Suppressor macrophage treated with lipopolysaccharide for 1 hour (primary cell): ENCODE data around the gene TSSK6.

ENCODE experiments used
- DNase-seq, 3 donors: peaks; one replicate each; pipeline ENCODE4 v3.0.0-alpha.2; 2020 to 2022

TSSK6 gene

DNA sequence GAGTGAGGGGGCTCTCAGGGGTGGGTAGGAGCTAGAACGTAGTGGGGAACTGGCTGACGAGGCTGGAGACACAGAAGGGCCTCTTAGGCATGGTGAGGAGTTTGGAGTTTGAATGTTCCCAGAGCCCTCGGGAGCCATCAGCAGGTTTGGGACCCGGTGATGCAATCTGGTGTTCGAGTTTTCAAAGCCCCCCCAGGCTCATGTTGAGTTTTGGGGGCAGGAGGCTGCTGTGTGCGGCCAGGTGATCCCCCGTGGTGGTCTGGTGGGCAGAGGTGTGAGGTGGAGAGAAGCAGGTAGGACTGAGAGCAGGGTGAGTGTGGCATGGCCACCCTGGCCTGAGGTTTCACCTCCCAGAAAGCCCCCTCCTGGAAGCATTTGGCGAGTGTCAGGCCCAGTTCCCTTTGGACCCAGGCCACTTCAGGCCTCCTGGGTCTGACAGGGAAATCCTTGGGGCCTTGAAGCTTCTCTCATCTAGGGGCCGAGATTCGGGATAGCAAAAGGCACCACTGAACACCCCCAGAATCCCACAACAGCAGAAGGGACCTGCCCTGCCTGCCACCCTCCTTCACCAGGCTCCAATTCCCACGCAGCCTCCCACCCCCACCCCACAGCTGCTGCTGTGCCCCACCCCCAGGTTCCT is 14.6 kb upstream of the TSSK6 start:
- no peak for DNase-seq

DNA sequence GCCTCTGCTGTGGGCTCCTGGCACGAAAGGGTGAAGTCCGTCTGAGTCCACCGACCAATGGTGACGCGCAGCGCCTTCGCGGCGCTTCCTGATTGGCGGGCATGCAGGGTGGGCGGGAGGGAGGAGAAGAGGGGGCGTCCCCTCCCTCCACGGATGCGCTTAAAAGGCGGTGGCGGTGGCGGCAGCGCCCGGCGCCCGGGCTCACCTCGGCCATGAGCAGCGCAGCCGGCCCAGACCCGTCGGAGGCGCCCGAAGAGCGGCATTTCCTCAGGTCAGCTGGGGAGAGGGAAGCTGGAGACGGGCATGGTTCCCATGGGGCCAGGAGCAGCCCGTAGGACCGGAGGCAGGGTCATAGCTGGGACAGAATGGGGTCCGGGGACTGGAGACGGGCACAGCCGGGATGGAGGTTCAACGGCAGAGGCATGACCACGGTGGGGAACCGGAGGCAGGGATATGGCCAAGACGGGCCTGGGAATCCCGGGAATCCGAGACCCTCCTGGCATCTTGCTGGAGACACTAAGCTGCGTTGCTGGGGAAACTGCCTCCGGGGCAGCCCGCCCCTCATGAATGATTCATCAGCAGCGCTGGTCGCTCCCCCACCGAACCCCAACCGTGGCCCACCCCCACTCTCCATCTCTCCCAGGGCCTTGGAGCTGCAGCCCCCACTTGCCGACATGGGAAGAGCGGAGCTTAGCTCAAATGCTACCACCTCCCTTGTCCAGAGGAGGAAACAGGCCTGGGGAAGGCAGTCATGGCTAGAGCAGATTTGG is 13.6 kb upstream of the TSSK6 start, which contains the start of gene YJEFN3:
Gene YJEFN3, plus strand, starts transcription at position 191 of the 770 bp plus-strand sequence. Its CDS starts 22 bp downstream, at position 213.
- no peak for DNase-seq

DNA sequence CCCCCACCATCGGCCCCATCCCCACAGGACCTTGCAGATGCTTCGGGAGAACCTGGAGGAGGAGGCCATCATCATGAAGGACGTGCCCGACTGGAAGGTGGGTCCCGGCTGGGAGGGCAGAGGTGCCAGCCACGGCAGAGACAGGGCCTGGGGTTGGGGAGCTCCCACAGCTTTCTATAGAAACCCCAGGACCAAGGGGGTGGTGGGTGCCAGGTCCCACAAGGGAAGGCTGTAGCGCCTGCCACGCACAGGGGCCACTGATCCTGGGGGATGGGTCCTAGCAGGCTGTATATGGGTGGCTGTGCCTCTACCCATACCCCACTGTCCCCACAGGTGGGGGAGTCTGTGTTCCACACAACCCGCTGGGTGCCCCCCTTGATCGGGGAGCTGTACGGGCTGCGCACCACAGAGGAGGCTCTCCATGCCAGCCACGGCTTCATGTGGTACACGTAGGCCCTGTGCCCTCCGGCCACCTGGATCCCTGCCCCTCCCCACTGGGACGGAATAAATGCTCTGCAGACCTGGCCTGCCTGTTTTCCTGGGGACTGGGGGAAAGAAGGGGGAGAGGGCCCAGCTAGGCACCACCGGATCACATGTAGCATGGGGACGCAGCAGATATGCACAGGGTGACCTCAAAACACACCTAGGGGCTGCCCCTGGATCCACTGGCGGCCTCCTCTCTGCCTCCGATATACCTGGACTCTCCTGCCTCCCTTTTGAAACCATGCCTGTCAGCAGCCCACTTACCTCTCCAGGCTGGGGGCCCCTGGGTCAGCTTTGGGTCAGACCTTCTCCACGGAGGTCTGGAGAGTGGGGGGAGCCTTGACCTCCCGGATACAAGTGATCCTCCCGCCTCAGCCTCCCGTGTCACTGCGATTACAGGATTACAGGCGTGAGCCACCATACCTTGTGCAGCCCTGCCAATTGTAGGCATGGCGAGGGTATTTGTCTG is 12.6 kb upstream of the TSSK6 start:
- no peak for DNase-seq

DNA sequence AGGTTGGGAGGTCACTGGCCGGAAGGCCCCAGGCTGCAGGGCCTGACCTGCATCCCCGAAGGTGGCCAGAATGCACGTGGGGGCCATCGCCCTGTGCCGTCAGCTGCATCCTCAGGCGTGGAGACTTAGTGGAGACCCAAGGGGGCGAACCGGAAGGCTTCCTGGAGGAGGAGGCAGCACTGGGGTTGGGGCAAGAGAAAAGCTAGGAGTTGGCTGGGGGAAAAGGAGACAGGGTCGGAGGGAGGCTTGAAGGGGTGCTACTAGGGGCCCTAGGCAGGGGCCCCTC is 12.0 kb upstream of the TSSK6 start:
- no peak for DNase-seq

DNA sequence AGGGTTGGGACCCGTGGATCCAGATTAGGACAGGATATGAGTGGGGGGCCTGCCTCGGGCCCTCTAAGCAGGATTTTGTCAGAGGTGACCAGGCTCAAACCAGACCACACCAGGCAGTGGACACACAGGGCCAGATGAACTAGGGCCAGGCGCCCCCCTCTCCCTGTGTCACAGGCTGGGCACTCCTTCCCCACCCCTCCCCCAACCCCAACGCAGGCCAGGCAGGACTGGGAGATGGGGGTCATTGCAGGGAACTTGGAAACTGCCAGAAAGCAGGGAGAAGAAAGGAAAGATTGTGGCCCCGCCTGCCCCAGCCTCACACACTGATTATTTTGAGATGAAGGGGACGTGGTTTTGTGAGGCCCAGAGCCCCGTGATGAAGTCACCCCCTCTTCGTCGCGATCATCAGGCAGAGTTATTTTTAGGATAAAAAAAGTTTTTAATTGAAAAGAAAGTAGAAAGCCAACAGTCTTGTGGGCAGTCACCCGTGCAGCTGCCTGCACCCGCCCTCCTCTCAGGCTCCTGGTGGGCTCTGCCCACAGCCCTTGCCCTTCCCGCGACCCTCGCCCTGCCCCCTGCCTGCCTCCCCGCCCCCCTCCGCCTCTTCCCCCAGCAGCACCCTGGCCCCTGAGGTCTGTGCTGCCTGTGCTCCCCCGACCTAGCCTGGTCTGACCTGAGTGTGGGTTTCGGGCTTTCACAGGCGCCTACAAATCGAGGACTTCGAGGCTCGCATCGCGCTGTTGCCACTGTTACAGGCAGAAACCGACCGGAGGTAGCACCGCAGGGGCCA is 11.4 kb upstream of the TSSK6 start:
- no peak for DNase-seq

DNA sequence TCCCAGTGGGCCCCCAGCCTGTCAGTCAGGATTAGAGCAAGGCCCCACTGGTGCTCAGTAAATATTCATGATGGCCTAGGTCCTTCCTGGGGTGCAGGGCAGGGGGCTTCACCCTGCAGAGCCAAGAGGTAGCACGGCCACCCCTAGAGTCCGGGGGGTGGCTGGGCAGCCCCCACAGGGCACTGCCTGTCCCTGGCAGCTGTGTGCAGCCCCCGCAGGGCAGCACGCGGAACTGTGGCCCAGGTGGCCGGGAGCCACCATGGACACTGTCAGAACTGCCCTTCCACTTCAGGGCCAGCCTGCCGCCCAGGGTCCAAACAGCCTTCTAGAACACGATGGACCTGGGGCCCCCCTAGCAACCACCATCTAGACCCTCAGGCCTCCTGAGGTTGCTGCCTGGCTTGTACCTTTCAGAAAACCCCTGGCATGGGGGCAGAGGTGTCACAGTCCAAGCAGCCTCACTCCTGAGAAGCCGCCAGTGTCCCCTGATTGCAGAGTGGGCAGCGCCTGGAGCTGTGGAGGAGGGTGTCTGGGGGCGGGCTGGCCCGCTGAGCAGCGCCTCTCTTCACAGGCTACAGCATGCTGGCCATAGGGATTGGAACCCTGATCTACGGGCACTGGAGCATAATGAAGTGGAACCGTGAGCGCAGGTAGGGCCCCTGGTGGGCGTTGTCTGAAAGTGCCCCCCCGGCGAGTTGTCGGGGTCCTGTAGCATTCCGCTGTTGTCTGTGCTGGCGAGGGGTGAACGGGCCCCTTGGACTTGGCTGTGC is 10.4 kb upstream of the TSSK6 start:
- DNase-seq = no peak

DNA sequence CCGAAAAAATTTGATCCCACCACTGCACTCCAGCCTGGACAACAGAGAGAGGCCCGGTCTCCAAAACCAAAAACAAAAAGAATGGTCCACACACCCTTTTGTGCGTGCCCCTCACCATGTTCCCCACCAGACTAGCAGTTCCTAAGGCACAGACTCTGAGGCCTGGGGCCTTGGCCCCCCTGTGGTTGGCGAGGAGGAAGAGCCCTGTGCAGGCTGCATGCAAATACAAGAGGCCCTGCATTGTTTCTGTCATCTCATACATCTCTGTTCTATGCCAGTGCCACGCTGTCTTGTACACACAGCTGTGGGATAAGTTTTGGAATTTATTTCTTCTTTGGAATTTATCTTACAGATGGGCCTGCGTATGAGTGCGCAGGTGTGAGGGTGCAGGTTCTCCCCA is 8.7 kb upstream of the TSSK6 start:
- DNase-seq = no peak

DNA sequence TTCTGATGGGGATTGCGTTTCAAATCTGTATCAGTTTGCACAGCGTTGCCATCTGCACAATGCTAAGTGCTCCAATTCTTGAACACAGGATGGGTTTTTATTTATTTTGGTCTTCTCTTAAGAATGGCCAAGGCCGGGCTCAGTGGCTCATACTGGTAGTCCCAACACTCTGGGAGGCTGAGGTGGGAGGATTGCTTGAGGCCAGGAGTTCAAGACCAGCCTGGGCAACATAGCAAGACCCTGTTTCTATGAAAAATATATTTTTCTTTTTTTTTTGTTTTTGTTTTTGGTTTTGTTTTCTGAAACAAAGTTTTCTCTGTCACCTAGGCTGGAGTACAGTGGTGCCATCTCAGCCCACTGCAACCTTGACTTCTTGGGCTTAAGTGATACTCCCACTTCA is 7.8 kb upstream of the TSSK6 start:
- no peak for DNase-seq

DNA sequence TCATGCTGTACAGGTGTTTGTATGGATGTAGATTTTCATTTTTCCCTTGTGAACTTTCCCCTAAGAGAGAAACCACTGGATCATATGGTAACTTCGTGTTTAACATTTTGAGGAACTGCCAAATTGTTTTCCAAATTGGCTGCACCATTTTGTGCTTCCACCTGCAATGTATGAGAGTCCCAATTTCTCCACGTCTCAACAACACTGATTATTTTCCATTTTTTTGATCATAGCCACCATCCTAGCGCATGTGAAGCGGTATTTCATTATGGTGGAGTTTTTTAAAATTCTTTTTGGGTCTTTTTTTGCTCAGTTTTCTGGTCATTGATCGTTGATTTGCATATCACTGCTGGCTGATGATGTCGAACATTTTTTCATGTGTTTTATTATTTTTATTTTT is 5.6 kb upstream of the TSSK6 start:
- no peak for DNase-seq

DNA sequence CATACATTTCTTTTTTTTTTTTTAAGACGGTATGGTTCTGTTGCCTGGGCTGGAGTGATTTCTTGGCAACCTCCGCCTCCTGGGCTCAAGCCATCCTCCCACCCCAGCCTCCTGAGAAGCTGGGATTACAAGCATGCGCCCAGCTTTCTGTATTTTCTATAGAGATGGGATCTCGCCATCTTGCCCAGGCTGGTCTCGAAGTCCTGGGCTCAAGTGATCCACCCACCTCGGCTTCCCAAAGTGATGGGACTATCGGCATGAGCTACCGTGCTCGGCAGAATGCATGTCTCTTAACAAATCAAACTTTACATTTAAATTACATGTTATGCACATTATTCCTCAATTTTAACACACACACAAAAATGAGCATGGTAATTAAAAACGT is 1.9 kb upstream of the TSSK6 start:
- no peak for DNase-seq

DNA sequence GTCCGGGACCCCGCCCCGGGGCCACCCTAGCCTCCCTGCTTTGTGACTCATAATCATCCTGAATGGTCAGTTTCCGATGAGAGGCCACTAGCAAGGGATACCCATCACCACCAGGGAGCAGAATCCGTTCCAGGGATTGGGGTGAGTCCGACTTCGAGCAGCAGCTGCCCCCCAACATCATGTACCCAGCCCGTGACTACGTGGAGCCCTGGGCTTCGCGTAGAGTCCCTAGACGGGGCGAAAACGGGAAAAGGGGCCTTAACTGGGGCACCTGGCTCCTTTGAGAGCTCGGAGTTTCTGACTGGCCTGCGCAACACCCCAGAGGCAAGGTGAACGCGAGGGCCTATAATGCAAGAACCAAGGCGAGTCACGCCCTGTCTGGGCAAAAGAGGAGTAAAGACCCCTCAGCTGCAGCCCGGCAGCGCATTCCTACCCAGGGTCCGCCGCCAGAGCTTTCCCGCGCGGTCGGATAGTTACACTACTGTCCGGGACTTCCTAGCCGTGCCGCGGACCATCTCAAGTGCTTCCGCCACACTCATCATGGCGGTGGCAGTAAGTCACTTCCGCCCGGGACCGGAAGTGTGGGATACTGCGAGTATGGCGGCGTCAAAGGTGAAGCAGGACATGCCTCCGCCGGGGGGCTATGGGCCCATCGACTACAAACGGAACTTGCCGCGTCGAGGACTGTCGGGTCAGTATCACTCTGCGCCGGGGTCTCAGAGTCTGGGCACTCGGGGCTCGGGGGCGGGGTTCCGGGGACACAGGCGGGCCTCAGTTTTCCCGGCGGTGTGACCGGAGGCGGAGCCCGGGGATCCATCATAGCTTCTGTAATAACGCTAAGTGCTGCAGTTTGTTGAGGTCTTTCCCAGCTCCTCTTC is 533 bp upstream of the TSSK6 start, which contains the start of gene NDUFA13:
Gene NDUFA13, plus strand, starts transcription at position 584 of the 878 bp plus-strand sequence. Its CDS starts 14 bp downstream, at position 598.
- DNase-seq = peak; percentile 94 to 97 (median 94)

DNA sequence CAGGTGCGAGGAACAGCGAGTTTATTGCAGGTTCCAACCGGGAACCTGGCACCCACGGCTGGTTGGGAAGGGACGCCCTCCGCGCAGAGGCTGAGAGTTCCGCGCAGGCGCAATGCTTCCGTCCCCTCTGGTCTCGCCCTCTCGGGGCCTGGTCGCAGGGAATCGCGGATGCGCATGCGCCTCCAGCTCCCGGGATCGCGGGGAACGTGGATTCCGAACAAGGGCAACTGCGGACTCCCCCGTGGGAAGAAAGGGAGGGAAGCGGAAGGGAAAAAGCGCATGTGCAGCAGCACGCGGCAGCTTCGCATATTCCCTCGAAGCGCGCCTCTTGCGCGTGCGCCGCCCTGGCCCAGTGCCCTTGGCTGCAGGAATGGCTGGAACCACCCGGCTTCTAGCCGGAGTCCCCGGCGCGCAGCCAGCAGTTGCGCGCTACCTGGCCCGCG is 1.1 kb downstream of the TSSK6 start:
- peak; percentile 69 to 76 (median 72) for DNase-seq

DNA sequence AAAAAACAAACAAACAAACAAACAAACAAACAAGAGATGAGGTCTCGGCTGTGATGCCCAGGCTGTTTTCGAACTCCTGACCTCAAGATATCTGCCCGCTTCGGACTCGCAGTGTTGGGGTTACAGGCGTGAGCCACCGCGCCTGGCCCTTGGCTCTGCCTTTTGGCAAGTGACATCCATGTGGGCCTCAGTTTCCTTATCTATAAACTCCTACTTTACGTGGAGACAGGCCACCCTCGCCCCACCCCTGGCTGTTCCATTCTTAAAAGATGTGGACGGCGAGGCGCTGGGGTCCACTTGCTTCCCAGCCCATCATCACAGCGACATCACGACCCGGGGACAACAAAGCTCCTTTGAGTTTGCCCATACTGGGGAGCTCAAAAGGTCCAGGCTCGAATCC is 1.7 kb downstream of the TSSK6 start:
- DNase-seq = no peak

DNA sequence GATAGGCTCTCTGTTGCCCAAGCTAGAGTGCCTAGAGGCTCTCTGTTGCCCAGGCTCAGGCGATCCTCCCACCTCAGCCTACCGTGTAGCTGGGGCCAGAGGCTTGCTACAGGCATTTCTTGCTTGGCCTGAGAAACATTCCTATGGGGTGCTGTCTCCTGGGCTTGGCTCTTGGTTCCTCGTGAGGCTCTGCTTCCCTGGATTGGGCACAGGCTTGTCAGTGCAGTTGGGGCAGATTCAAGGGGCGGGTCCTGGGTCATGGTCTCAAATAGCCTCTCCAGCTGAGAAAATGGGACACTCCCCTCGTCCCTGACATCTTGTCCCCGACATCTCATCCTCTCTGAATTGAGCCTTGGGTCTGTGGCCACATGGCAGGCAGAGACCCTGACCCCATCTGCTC is 4.9 kb downstream of the TSSK6 start:
- no peak for DNase-seq

DNA sequence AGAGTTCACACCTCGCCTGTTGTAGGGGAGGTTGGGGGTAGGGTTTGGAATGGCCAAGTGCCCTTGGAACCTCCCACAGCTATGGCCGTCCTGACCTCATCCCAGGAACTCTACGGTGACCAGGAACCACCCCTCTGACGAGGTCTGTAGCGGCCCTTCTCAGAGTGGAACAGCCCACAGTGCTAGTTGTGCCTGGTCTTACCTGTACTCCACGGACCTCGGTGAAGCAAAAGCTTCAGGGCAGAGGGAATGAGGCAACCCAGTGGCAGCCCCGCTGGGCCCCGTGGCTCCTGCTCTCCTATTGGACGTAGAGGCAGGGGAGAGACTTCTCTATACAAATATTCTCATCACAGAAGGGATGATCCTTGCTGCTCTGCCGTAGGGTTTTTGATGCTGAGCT is 7.1 kb downstream of the TSSK6 start:
- DNase-seq = no peak

DNA sequence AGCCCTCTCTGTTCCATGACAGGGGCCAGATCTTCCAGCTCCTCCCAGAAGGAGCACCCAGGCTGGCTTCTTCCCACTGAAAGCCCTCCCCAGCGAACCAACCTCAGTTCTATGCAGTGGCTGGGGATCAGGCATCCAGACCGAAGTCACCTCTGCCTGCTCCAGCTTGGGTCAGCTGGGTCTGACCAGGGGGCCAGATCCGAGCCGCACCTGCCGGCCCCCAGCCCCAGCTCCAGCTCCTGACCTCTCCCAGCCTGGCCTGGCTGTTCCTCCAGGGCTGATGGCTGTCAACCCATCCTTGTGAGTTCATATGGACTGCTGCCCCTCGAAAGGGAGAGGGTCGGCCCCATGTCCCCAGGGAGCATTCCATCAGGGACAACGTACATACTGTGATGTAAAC is 8.0 kb downstream of the TSSK6 start:
- no peak for DNase-seq

DNA sequence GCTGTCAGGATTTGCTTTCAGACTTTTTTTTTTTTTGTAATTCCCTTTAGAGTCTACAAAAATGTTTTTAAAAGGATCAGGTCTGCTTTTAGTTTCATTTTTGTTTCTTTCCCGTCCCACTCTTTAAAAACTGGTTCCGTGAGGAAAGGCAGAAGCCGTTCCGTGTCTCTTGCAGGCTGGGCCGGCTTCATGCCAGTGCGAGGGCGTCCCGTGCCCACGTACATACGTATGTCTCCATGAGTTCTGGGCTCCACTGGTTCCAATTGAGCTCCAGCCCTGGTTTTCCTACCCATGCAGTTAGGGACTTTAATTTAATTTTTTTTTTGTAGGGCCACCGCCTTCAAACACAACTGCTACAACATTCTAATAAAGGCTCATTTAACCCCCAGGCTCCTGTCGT is 8.8 kb downstream of the TSSK6 start:
- DNase-seq = no peak

DNA sequence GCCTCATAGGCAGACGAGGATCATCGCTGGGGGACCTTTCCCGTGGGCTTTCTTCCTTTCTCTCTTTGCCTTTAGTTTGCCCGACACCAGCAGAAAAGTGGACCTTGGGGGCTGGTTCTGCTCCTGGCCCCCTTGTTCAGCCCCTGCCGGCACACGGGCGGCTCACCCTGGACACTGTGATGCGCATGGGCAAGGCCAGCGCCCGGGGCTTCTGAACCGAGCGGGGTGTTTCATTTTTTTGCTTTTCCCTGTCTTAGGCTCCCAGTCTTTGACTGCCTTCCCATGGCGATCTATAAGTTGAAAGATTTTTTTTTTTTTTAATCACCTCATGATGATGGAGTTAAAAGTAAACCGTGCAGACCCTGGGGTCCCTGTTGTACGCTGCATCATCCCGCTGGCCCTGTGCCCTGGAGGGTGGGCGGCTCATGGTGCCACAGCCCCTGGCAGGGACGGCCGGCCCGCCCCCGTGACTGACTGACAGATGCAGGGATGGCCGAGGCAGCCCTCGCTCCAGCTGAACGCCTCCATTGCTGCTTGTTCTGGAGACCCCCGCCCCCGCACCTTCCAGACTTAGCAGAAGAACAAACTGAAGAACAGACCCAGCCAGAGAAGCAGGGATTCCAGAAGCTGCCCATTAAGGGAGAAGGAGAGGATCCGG is 9.6 kb downstream of the TSSK6 start:
- DNase-seq = no peak

DNA sequence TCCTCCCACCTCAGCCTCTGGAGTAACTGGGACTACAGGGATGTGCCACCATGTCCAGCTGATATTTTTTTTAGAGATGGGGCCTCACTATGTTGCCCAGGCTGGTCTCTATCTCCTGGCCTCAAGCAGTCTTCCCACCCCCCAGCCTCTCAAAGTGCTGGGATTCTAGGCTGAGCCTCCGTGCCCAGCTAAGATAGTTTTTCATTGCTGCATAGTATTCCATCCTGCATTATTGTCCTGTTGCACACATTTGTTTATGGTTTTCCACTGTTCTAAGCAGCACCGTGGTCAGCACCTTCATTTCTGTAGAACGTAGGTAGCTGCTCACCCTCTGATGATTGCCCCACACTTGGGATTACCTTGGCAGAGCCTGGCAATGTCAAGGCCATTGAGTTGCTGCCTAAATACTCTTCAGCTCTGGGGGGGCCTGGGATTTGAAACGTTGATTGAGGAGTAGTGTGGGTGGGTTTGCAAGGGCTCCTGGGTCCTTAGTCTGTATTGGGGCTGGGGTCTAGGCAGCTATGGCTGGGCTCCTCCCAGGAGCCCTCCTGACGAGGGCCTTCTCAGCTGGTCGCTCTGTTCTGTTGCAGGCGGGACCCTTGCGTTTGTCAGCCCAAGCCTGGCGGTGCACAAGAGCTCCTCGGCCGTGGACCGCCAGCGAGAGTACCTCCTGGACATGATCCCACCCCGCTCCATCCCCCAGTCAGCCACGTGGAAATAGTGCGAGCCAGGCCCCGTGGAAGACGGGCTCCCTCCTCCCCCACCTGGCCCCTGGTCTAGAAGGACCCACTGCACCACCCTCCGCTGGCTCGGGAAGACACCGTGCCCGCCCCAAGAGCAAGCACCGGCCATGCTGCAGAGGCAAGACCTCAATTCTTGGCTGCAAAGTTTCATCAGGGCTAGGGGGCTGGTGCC is 10.3 kb downstream of the TSSK6 start:
- no peak for DNase-seq
